HG03045 (cell line): ENCODE results near the gene EMID1.

Source experiments
- ATAC-seq: cut with Tn5 transposase; IDR thresholded peaks from one replicate; pipeline ENCODE4 v1.9.1; 2021; ENCODE audit warnings: mild to moderate bottlenecking, moderate library complexity; ENCODE audit not compliant: unreplicated experiment

Gene EMID1

GRCh38 chr22:29258407-29259252 lies 52.9 kb downstream of the EMID1 start:
- no peak for ATAC-seq

DNA sequence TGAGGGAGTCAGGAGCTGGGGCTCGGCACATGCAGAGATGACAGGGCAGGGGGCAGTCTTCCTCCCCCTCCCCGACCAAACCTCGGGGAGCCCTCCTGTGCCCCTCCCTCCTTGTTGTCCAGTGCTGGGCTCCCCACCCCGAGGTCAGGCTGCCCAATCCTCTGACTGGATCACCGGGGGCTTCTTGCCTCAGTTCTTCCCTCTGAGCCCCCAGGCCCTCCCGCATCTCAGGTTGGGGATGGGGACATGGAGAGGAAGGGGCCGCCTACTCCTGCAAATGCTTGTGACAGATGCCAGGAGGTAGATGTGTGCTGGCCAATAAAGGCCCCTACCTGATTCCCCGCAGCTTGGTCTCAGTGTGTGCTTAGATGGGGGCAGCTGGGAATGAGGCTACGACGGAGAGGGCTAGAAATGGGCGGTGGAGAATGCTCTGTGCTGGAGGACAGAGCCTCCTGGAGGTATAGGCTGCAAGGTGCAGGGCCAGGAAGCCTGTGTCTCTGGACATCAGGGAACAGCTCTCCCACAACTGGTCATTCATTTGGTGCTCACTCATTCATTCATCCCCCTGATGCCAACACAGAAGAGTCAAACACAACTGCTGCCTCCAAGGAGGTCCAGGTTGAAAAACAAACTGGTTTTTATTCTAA lies 53.7 kb downstream of the EMID1 start:
- ATAC-seq, result no peak

- no peak for ATAC-seq
These were observed 54.4 kb downstream of the EMID1 start for GRCh38 chr22:29260031-29260560.

- ATAC-seq, result no peak
These were observed 55.1 kb downstream of the EMID1 start for GRCh38 chr22:29260601-29261315.

DNA sequence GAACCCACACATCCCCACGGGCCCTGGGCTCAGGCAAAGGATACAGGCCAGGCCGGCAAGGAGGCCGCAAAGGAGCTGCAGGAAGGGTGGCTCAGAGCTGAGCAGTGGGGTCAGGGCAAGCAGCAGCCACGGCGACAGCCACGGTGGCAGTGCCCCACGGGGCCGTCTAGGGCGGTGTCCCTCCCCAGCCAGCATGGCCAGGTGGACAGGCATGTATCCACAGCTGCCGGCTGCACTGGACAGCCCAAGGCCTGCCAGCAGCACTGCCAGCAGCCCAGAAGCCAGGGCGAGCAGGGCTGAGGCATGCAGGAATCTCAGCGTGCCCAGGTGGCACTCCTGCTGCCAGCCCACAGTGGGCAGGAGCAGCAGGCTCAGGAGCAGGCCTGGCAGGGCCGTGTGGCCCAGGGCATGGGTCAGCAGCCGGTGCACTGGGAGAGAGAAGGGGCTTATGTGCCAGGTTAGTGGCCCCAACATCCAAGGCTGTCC lies 58.1 kb downstream of the EMID1 start:
- ATAC-seq, result no peak

- ATAC-seq, result no peak
These were observed 59.6 kb downstream of the EMID1 start for GRCh38 chr22:29265305-29265704.

DNA sequence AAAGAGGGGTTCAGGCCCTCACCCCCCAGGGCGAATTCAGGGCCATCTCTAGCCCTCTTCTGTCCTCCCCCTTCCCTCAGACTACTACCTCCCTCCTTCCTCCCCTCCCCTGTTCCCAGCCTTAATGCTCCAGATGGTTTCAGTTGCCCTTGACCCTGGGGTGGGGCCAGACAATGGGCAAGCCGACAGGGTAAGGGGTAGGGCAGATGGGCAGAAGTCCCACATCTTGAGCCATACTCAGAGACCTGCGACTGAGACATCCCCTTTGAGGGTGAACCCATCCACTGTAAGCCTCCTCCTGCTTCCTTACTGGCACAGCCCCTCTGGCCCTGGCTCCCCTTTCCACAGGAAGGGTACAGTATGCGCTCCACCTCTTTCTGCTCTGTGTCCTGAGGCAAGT lies 60.2 kb downstream of the EMID1 start:
- no peak for ATAC-seq

DNA sequence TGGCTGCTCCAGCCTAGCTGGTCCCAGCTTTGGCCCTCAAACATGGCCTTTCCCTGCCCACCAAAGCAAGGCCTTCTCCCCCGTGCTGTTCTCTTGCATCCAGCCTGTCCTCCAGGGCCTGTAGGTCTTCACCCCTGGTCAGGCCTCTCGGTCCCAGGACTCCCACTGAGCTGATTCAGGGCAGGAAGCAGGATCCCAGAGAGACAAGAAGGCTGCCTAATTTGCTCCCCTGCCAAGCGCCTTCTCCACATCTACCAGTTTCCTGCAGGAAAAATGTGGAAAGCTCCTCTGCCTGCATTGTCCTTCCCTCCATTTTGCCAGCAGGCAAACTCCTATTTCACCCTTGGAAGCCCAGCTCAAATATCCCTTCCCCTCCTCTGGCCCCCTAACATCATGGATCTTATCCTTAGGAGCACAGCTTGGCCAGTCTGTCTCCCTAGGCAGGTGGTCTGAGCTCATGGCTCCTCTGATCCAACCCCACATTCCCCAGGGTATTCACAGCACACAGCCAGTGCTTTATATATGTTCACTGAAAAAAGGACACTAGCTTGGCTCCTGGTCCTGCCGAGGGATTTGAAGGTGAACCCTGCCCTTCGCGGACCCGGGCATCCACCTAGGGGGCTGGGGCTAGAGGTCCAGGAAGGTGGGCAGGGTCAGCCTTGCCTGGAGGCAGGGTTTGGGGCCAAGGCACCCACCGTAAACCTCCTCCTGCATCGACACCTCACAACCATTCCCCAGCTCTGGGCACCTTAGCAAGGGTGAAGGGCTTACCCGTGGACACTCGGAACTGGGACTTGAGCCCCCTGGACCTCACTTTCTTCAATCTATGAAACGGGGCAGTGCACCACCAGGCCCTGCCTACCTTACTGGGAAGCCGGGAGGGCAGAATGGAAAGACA lies 61.1 kb downstream of the EMID1 start:
- no peak for ATAC-seq

DNA sequence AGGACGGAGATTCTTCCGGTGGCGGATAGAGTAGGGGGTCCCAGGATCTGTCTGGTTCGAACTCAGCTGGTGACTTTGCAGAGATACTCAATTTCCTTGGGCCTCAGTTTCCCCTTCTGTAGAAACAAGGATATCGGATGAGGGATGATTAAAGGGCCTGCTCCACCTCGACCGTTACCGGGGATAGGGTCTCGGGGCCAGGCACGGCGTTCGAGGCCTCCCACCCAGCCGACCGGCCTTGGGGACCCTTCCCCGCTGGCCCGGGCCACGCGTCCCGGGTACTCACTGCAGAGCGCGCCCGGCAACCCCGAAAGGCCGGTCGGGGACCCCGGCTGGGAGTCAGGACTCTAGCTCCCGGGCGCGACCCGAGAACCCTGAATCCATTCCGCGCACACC lies 61.8 kb downstream of the EMID1 start:
- ATAC-seq, result no peak

DNA sequence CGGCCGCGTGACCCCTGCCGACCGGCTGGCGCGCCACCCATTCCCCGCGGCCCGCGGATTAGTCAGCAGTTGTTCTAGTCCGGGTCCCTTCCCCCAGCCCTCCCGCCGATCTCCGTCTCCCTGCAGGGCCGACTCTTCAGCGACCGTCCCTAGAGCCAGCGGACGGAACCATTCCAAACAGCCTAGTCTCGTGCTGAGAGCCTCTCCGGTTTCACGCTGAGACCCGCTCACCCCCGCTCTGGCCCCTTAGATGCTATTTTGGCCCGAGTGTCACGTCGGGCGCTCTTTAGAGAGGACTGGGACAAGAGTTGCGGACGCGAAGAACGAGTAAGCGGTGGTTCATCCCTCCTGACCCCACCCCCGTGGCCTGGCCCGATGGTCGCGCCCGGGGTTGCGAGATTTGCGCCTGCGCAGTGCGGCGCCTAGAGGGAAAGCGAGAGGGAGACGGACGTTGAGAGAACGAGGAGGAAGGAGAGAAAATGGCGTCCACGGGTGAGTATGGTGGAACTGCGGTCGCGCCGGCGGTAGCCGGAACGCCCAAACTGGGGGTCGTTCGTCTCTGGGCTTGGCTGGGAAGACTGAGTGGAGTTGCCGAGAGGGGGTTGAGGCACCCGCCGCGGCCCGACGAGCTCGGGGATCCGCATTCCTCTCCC lies 62.3 kb downstream of the EMID1 start, which contains the start of the genes EWSR1 and RHBDD3:
Gene EWSR1, plus strand, starts transcription at position 411 of the 653 bp plus-strand sequence. Its CDS starts 69 bp downstream, at position 480.
Gene RHBDD3, minus strand, starts transcription at position 124 of the 653 bp plus-strand sequence. CDS start 2,355 bp downstream, outside the sequence.
- ATAC-seq, result peak; percentile 69

DNA sequence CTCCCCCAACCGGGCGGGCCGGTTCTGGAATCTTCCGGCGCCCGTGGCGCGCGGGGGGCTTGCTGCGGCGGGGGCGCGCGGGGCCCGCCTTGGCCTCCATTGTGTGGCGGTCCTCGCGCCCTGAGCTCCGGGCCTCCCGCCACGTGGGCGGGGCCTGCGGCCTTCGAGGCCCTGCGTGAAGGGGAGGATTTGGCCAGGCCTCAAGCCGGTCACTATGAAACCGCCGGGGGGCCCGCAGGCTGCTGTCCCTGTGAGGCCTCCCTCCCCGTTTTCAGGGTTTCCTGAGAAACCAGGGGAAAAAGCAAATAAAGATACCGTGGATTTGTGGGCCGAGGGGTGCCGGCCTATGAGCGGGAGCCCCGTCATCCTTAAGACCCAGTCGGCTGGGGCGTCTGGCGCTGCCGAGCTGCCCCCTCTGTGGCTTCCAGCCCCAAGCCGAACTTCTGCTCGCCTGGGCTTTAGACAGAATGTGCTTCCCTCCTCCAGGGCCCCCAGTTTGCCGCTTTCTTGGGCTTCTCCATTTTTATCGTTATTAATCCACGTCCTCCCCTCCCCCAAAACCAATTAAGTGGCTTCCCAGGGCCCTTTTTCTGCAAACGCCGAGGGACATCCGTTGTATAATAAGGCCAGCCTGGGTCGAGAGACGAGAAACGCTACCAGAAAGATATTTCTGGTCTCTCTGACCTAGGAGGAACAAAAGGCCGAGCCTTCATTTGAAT lies 63.0 kb downstream of the EMID1 start:
- peak; percentile 24 for ATAC-seq

DNA sequence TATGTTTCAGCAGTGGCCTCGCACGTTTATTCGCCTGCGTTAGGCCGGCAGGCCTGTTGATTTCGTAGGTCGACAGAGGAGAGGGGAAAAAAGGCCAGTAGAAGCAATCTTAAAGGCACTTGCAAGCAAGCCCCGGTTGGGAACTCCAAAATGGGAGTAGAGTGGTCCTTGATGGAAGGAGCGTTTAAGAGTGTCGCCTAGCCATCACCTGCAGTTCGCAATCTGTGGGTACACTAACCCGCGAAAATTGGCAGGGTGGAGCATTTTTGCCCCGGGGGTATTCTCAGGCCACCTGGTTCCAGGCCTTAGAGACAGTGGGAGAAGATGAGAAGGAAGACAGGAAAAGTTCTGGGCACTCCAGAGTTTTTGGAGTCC lies 63.5 kb downstream of the EMID1 start:
- ATAC-seq, result no peak

DNA sequence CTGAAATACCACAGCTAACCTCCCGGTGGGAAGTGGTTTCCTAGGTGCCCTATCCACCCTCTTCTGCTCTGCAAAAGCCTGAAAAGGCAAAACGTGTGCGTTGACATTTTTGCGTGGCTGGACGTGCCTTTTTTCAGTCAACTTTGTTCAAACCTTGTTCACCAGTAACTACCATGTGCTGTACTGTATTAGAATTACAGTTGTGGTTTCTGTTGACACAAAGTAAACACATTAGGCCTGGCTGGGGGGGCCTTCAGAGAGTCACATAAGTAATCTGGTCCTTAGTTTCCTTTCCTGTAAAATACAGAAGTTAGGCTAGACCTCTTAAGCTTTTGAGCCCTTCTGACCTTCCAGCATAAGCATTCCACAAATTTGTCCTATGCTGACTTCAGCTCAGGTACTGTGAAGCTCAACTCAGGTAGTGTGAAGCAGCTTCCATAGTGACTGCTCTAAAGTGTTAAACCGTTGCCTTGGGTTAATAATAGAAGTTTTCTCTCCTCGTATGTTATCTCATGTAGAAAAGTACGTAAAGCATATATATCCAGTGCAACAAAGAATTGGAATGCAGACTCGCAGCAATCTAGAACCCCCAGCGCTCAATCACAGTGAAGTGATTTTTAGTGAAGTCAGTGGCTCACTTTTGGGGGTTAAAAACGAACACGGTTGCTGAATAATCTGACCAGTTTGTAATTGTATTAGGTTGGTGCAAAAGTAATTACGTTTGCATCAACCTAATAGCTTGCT lies 64.2 kb downstream of the EMID1 start:
- ATAC-seq, result no peak

DNA sequence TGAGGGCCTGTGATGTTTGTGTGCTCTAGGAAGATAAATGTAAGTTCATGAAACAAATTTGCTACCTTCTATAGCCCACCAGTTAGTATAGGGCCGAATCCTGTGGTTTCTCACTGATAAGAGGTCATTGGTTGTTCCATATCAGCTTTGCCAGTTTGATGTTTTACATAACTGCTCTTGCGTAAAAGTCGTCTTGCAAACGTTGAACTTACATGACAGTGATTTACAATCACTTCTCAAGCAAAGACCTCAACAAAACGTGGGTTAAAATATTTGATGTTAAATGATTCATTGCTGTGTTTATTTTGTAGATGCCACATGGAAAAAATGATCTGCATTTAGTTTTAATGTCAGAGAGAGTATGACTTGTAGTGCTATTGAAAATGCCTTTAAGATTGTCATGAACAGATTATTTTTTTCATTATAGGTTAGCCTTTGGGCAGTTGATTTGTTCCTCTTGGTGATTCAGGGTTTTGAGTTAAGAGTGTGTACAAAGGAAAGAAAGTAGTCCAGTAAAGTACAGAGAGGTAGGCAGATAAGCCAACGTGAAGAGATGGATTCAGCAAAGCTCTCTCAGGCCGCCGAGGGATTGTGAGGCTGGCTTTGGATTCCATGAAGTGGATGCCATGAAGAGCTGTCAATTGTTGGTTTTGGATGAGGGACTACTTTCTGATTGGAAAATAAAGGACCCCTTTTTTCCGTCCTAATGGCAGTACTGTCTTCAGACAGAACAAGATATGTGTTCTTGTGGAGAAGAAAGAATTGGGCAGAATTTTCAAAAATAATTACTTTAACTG lies 65.0 kb downstream of the EMID1 start:
- no peak for ATAC-seq

- no peak for ATAC-seq
These were observed 66.9 kb downstream of the EMID1 start for GRCh38 chr22:29272624-29273023.

DNA sequence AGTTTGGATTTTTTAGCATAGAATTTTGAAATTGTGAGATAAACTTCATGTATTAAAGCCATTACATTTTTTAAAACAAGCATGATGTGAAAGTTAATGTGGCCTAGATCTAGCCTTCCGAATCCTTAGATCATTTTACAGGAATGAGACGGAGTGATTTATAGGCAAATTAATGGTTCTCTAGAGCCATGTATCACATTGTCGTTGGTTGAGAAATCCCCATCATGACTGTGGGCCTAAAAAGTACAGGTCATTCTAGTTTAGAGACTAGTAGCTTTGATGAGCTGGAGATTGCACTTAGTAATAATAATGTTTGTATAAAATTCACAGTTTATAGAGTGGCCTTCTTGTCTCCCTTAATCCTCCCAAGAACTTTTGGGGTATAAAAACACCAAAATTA lies 69.5 kb downstream of the EMID1 start:
- no peak for ATAC-seq

DNA sequence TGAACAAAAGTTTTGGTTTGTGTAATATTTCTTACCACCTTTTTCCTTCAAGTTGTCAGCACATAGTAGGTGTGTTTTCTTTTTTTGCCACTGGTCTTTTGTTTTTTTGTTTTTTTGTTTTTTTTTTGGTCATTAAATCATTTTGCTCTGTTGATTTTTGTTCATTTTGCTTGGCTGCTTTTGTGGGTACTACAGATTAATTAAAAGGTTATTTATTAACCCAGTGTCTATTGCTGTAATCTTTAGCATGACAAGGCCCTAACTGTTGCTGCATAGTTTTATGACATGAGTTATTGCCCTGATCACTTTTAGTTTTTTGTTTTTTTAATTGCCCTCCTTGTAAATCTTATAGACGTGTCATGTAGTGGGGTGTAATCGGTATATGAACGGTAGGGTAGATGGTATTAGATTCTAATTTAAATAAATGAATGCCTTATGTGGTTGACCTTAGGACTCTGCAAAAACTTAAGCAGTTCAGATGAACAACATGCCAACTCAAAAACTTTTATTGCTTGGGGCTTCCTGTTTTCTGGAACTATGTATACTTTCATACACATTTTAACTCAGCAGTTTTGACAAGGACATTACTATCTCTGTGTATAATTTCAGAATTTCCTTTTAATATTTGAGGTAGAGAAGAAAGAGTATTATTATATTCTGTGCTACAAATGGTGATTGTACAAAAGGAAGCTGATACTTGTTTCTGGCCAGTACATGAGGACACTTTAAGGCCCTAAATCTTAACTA lies 70.3 kb downstream of the EMID1 start:
- no peak for ATAC-seq
